Measurements from ENCODE around the gene NUDT1. TPM values are rescaled to one million over a fixed set of nuclear protein-coding genes. Genes with fewer than 3 reads are reported as not detected.

The NUDT1 gene
- total RNA-seq, 6 donors from 2014 or later, result 6.3 to 23.2 (median 13.9) TPM

- Histone ChIP-seq H3K27ac (peak overlapping the region in 1 of 4 donors; percentile 14), H3K4me3 (no peak overlapping the region), H3K36me3 (peaks cover 0 to 43% (median 22%) of the 10 kb centered on the region in 4 donors), H3K27me3 (no peaks in the 10 kb centered on the region), H3K4me1 (peaks cover 0 to 14% (median 3%) of the 10 kb centered on the region in 4 donors), H3K9me3 (no peaks in the 10 kb centered on the region)
- TF ChIP-seq EP300 (IDR thresholded peaks at IDR 0.05) (no peak), POLR2AphosphoS5 (IDR thresholded peaks at IDR 0.05) (no peak)
- WGBS, 2 donors, result 76 to 87% methylated on average over 22 to 27 of the region's 32 CpGs
- no peak for ATAC-seq (ENCODE audit: low FRiP score in 2 of 2)
- peak; percentile 19 to 46 for DNase-seq
Measured at GRCh38 chr7:2196381-2197378, 45.3 kb upstream of the NUDT1 start.

GRCh38 chr7:2197436-2198155 is 44.4 kb upstream of the NUDT1 start:
- no peak for ATAC-seq (ENCODE audit: low FRiP score in 2 of 2)

GRCh38 chr7:2198206-2198605 is 43.8 kb upstream of the NUDT1 start:
- Histone ChIP-seq H3K9me3 (no peaks in the 10 kb centered on the region), H3K27ac (no peak overlapping the region), H3K4me1 (peaks cover 0 to 14% (median 3%) of the 10 kb centered on the region in 4 donors), H3K27me3 (no peaks in the 10 kb centered on the region), H3K36me3 (peaks cover 0 to 47% (median 23%) of the 10 kb centered on the region in 4 donors), H3K4me3 (no peak overlapping the region)
- ATAC-seq (ENCODE audit: low FRiP score in 2 of 2), result peak; percentile 37 to 79
- TF ChIP-seq POLR2AphosphoS5 (IDR thresholded peaks at IDR 0.05), result no peak
- TF ChIP-seq POLR2A (IDR thresholded peaks at IDR 0.05), result no peak
- DNase-seq, result peak; percentile 68 to 91
- 84 to 86% methylated on average over 1 to 4 of the region's 15 CpGs for WGBS, 2 donors

More at GRCh38 chr7:2197436-2198155, 44.4 kb upstream of the NUDT1 start:
- no peak for TF ChIP-seq POLR2A (IDR thresholded peaks at IDR 0.05)
- no peak for TF ChIP-seq CTCF (IDR thresholded peaks at IDR 0.05)
- no peak overlapping the region for H3K4me3 ChIP-seq
- no peaks in the 10 kb centered on the region for H3K27me3 ChIP-seq
- WGBS, 2 donors, result 90 to 91% methylated on average over 21 of the region's 21 CpGs
- peaks cover 0 to 14% (median 3%) of the 10 kb centered on the region in 4 donors for H3K4me1 ChIP-seq
- no peaks in the 10 kb centered on the region for H3K9me3 ChIP-seq
- DNase-seq, result peak; percentile 10 to 68
- no peak overlapping the region for H3K27ac ChIP-seq
- peaks cover 0 to 47% (median 23%) of the 10 kb centered on the region in 4 donors for H3K36me3 ChIP-seq

- TF ChIP-seq POLR2A (IDR thresholded peaks at IDR 0.05), result no peak
- TF ChIP-seq EP300 (IDR thresholded peaks at IDR 0.05), result no peak
- no peak for TF ChIP-seq POLR2AphosphoS5 (IDR thresholded peaks at IDR 0.05)
- no peak for TF ChIP-seq CTCF (IDR thresholded peaks at IDR 0.05)
- 84 to 92% methylated on average over 4 to 10 of the region's 10 CpGs for WGBS, 2 donors
Measured at GRCh38 chr7:2198760-2199159, 43.3 kb upstream of the NUDT1 start.

GRCh38 chr7:2199528-2199927 is 42.5 kb upstream of the NUDT1 start:
- Histone ChIP-seq H3K4me3 (no peak overlapping the region), H3K4me1 (peaks cover 0 to 14% (median 3%) of the 10 kb centered on the region in 4 donors), H3K36me3 (peaks cover 0 to 47% (median 23%) of the 10 kb centered on the region in 4 donors), H3K27ac (no peak overlapping the region), H3K27me3 (no peaks in the 10 kb centered on the region), H3K9me3 (no peaks in the 10 kb centered on the region)
- ATAC-seq (ENCODE audit: low FRiP score in 2 of 2) (no peak), DNase-seq (peak in 1 of 2 donors; percentile 79)
- TF ChIP-seq CTCF (IDR thresholded peaks at IDR 0.05), result no peak
- 96 to 97% methylated on average over 15 to 16 of the region's 16 CpGs for WGBS, 2 donors

More at GRCh38 chr7:2198760-2199159, 43.3 kb upstream of the NUDT1 start:
- ATAC-seq (ENCODE audit: low FRiP score in 2 of 2), result no peak
- no peak overlapping the region for H3K27ac ChIP-seq
- H3K27me3 ChIP-seq, result no peaks in the 10 kb centered on the region
- H3K4me3 ChIP-seq, result no peak overlapping the region
- H3K36me3 ChIP-seq, result peaks cover 0 to 47% (median 23%) of the 10 kb centered on the region in 4 donors
- no peaks in the 10 kb centered on the region for H3K9me3 ChIP-seq
- peak; percentile 18 to 50 for DNase-seq
- peaks cover 0 to 14% (median 3%) of the 10 kb centered on the region in 4 donors for H3K4me1 ChIP-seq

All from upper lobe of left lung (tissue), 6 donors.